GM23248 (cell line): Measurements from ENCODE around the gene DIDO1.

Source experiments
- EZH2 ChIP-seq: fragments of 200-600 bp; sonication (generic); IDR thresholded peaks from 2 replicates; pipeline ENCODE4 v1.6.1; 2018; ENCODE audit warnings: antibody characterized with exemption, mild to moderate bottlenecking; ENCODE audit not compliant: insufficient read depth, poor library complexity, severe bottlenecking
- EZH2phosphoT487 ChIP-seq: fragments of 200-600 bp; sonication (generic); IDR thresholded peaks from 2 replicates; pipeline ENCODE4 v1.6.1; 2018; ENCODE audit warnings: antibody characterized with exemption, moderate library complexity, mild to moderate bottlenecking, low read depth; ENCODE audit not compliant: insufficient read depth

GRCh38 chr20:62949153-62949821 is 23.0 kb upstream of the DIDO1 start:
- TF ChIP-seq EZH2 (no peak), EZH2phosphoT487 (no peak)
